GM10248 (cell line): Measurements from ENCODE around the gene ASB7.
"Not testable (repeated sequence)": the region's sequence is repeated elsewhere in the genome, so short reads cannot be mapped to it uniquely, and the experiment has no call there.

Experiments used
- CTCF ChIA-PET: fragments of 300-600 bp; sonication (Branson Sonifier 250); formaldehyde crosslinking; extraction: SDS; loops from one replicate; lab custom pipeline; 2021; ENCODE audit warnings: antibody characterized with exemption; lab: Yijun Ruan, JAX
- POLR2A ChIA-PET: fragments of 350-650 bp; sonication (Branson Sonifier 250); formaldehyde crosslinking; extraction: SDS; loops from one replicate; lab custom pipeline; 2020; ENCODE audit warnings: antibody characterized with exemption; lab: Yijun Ruan, JAX
- DNase-seq: peaks from one replicate; pipeline ENCODE4 v3.0.0; 2012; ENCODE audit errors: extremely low spot score
- TF ChIP-seq, protein P1 (sequence below): IDR thresholded peaks from 2 replicates; pipeline ENCODE4 v1.5.1; 2012; ENCODE audit warnings: mild to moderate bottlenecking, low read depth; ENCODE audit errors: extremely low read depth, missing control alignments, control extremely low read depth

ASB7 gene

DNA sequence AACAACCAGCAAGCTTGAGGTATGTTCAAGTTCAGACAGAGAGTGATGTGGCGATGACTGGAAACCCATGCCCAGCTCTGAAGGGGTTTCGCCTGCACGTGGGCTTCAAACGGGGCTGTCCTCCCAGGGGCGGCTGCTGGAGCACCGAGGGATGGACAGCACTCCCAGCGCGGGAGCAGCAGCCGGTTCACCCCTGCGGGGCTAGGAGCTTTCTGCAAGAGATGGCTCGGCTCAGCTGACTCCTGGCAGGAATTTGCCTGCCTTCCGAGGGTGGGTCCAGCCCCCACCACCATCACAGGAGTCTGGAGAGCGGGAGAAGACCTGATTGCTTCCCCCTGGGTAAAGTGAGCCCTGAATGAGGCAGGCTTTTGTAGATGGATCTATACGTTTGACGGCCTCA, 66.9 kb downstream of the ASB7 start:
- ChIA-PET CTCF (interaction anchor here (0.8 kb wide), 1 partner anchor 9 kb away, joined by 3 read pairs; no protein-coding TSS in a partner anchor), POLR2A (no interaction called here)
- TF ChIP-seq, protein P1, sequence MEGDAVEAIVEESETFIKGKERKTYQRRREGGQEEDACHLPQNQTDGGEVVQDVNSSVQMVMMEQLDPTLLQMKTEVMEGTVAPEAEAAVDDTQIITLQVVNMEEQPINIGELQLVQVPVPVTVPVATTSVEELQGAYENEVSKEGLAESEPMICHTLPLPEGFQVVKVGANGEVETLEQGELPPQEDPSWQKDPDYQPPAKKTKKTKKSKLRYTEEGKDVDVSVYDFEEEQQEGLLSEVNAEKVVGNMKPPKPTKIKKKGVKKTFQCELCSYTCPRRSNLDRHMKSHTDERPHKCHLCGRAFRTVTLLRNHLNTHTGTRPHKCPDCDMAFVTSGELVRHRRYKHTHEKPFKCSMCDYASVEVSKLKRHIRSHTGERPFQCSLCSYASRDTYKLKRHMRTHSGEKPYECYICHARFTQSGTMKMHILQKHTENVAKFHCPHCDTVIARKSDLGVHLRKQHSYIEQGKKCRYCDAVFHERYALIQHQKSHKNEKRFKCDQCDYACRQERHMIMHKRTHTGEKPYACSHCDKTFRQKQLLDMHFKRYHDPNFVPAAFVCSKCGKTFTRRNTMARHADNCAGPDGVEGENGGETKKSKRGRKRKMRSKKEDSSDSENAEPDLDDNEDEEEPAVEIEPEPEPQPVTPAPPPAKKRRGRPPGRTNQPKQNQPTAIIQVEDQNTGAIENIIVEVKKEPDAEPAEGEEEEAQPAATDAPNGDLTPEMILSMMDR: no peak
- DNase-seq: no peak

DNA sequence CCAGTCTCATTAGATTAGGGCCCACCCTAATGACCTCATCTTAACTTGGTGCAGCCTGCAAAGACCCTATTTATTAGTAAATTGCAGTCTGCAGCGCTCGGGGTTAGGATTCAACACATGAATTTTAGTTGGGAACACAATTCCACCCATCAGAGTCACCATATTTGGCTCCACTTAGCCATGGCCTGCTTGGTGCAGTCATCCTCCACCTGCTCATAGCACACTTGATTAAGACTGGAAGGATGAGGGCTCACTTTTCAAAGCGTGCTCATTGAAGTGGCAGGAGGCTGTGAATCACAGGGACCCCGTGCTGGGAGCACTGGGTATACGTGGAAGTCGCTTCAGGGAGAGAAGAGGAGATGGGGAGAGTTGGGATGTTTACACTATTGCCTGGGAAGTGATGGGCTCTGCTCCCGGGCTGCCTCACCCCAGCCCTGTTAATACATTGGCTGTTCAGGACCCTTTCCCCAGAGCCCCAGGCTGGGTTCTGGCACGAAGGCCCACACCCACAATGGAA, 68.2 kb downstream of the ASB7 start:
- DNase-seq: no peak
- POLR2A ChIA-PET: no interaction called here
- TF ChIP-seq, protein P1: no peak
- CTCF ChIA-PET: interaction anchor here (1.5 to 2.8 kb wide), 3 partner anchors 9 to 337 kb away, joined by 4 to 13 read pairs (median 6); no protein-coding TSS in a partner anchor

DNA sequence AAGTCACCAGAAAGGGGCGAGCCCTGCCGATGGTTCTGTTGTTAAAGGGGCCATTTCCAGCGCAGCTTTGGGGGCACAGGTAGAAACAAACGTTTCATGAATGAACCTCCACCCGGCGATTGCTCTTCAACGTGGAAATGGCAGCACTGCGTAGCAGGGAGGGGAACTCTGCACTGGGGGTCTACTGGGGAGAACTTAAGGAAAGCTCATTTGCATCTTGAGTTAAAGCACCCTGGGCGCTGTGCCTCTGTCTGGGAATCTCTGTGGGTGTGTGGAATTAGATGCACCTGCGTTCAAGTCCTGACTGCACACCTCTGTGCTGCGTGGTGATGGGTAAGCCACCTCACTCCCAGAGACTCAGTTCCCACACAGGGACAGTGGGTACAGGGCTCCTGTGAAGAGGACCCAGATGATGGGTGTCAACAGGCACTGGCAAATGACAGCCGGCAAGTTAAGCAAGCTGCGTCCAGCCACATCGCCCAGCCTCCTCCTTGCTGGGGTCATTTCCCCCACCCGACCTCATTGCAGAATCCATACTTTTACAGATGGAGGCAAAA, 68.8 kb downstream of the ASB7 start:
- no peak for DNase-seq
- CTCF ChIA-PET: interaction anchor here (0.9 to 2.8 kb wide), 12 partner anchors 8 to 336 kb away, joined by 3 to 13 read pairs (median 4); no protein-coding TSS in a partner anchor
- POLR2A ChIA-PET: no interaction called here
- TF ChIP-seq, protein P1: no peak

DNA sequence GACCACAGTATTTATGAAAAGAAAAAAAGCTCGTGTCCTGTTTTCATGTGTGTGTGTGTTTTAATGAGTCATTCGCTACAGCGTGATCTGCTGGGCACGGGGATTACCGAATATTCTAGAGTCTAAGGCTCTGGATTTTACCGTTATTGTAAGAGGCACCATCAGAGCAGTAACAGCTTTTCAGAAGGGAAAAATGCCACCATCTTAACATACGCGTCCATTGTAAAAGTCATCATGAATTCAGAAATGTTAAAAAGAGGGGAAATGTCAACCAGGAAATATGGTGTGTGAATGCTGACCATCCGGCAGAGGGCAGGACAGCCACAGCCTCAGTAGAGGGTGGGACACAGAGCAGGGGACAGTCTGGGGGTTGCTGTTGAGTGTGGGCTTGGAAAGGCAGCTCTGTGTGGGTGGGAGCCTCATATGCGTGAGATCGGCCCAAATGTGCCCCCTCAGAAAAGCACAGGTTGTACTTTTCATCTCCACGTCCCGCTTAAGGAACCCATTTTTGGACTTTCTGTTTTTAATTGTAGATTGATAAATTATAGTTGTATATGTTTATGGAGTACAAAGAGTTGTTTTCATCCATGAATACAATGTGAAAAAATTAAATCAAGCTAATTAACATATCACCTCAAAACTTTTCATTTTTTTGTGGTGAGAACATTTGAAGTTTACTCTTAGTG, 69.6 kb downstream of the ASB7 start:
- TF ChIP-seq, protein P1: peak; percentile 59
- ChIA-PET CTCF (interaction anchor here (0.9 to 2.8 kb wide), 15 partner anchors 9 to 335 kb away, joined by 3 to 13 read pairs (median 4); no protein-coding TSS in a partner anchor), POLR2A (no interaction called here)
- peak; percentile 48 for DNase-seq

DNA sequence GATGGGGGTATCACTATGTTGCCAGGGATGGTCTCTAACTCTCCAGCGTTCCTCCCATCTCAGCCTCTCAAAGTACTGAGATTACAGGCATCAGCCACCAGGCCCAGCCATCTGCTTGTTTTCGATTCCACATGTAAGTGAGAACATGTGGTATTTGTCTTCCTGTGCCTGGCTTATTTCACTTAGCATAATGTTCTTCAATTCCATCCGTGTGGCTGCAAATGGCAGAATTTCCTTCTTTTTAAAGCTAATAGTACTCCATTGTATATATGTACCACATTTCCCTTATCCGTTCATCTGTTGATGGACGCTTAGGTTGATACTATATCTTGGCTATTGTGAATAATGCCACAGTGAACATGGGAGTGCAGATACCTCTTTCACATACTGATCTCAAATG, 70.6 kb downstream of the ASB7 start:
- POLR2A ChIA-PET: no interaction called here
- TF ChIP-seq, protein P1: no peak
- DNase-seq: no peak
- CTCF ChIA-PET: interaction anchor here (1.1 to 2.8 kb wide), 5 partner anchors 12 to 334 kb away, joined by 3 to 13 read pairs (median 5); no protein-coding TSS in a partner anchor

DNA sequence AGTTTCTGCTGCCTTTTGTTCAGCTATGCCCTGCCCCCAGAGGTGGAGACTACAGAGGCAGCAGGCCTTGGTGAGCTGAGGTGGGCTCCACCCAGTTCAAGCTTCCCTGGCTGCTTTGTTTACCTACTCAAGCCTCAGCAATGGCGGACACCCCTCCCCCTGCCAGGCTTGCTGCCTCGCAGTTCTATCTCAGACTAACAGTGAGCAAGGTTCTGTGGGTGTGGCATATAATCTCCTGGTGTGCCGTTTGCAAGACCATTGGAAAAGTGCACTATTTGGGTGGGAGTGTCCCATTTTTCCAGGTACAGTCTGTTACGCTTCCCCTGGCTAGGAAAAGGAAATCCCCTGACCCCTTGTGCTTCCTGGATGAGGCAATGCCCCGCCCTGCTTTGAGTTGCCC, 76.8 kb downstream of the ASB7 start:
- DNase-seq, POLR2A ChIA-PET: not testable (repeated sequence)
- CTCF ChIA-PET: interaction anchor here (2.2 kb wide), 1 partner anchor 194 kb away, joined by 5 read pairs; no protein-coding TSS in a partner anchor
